Omental fat pad (tissue), 4 donors: ENCODE data around the gene SCD5. TPM values are rescaled to one million over a fixed set of nuclear protein-coding genes. Genes with fewer than 3 reads are reported as not detected.

Experiments used
- ATAC-seq: fragments of 150-250 bp; one replicate; pipeline ENCODE4 v1.9.1; 2016; ENCODE audit warnings: mild to moderate bottlenecking, moderate library complexity; ENCODE audit not compliant: low FRiP score
- DNase-seq: peaks from one replicate; pipeline ENCODE4 v3.0.0-alpha.2; 2019; ENCODE audit warnings: low spot score
- CTCF ChIP-seq, 3 donors: fragments of 450-650 bp; IDR thresholded peaks; one replicate each; pipeline ENCODE4 v1.5.1; 2016 to 2017; ENCODE audit warnings: antibody characterized with exemption in 3 of 3, mild to moderate bottlenecking in 3 of 3, moderate library complexity in 2 of 3
- total RNA-seq, 4 donors: library from RNA; depleted of rRNA; stranded (reverse); fragments of >200 nt; gene quantifications; one replicate each; pipeline ENCODE4 v1.1.0, GENCODE V29; 2016

SCD5 gene
- total RNA-seq, 4 donors from 2014 or later: 6.7 to 19.9 (median 13.5) TPM

GRCh38 chr4:82592639-82593038, 206.0 kb downstream of the SCD5 start:
- DNase-seq (no peak), ATAC-seq (no peak)
- TF ChIP-seq CTCF (IDR thresholded peaks at IDR 0.05): no peak

- ATAC-seq: no peak
- TF ChIP-seq CTCF (IDR thresholded peaks at IDR 0.05): no peak
- DNase-seq: no peak
Measured at GRCh38 chr4:82591592-82591991, 207.0 kb downstream of the SCD5 start.

- DNase-seq: no peak
- no peak for TF ChIP-seq CTCF (IDR thresholded peaks at IDR 0.05)
- ATAC-seq: no peak
Measured at GRCh38 chr4:82589756-82590155, 208.8 kb downstream of the SCD5 start.

GRCh38 chr4:82588771-82589270, 209.8 kb downstream of the SCD5 start:
- no peak for TF ChIP-seq CTCF (IDR thresholded peaks at IDR 0.05)
- ATAC-seq (no peak), DNase-seq (no peak)

GRCh38 chr4:82587826-82588540, 210.6 kb downstream of the SCD5 start:
- no peak for DNase-seq
- no peak for ATAC-seq
- TF ChIP-seq CTCF (IDR thresholded peaks at IDR 0.05): no peak

GRCh38 chr4:82585690-82586435, 212.7 kb downstream of the SCD5 start:
- DNase-seq (no peak), ATAC-seq (no peak)
- TF ChIP-seq CTCF (IDR thresholded peaks at IDR 0.05): no peak
